Panc1 (cell line): ENCODE data around the gene KIAA1217.

ENCODE experiments used
- POLR2AphosphoS5 ChIP-seq: IDR thresholded peaks from 2 replicates; pipeline ENCODE4 v1.6.1; 2012; ENCODE audit warnings: mild to moderate bottlenecking, low read depth, low read length, moderate library complexity
- REST ChIP-seq, 2 experiments: IDR thresholded peaks; 2 replicates each; pipeline ENCODE4 v1.6.1; 2011 to 2012; ENCODE audit warnings: low read depth in 2 of 2, control low read depth in 1 of 2, low read length in 1 of 2, mild to moderate bottlenecking in 1 of 2, moderate library complexity in 1 of 2; ENCODE audit not compliant: insufficient read depth in 1 of 2
- TF ChIP-seq, protein P1 (sequence below): fragments of 450-650 bp; IDR thresholded peaks from 2 replicates; pipeline ENCODE4 v1.5.1; 2017; ENCODE audit warnings: mild to moderate bottlenecking

DNA sequence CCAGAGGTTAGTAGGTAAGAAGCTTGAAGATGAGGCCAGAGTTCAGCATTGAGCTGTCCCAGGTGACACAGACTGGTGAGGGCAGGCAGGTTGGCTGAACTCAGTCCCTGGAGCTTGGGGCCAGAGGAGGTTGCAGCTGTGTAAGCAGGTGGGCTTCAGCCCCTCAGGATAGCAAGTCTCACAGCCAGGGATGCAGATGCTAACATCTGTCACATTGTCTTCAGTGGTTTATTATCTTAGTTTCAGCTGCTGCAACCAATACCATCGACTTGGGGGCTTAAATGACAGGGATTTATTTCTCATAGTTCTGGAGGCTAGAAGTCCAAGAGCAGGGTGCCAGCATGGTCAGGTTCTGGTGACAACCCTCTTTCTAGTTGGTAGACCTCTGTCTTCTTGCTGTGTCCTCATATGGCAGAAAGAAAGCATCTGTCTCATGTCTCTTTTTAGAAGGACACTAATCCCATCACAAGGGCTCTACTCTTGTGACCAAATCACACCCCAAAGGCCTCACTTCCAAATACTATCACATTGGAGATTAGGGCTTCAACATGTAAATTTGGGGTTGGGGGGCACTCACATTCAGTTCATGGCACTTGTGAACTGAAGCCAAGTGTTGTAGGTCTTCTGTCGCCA is 146.2 kb downstream of the KIAA1217 start:
- no peak for TF ChIP-seq REST (IDR thresholded peaks at IDR 0.05; ENCODE audit: insufficient read depth in 1 of 2, low read depth in 2 of 2, low read length in 1 of 2)
- TF ChIP-seq, protein P1, sequence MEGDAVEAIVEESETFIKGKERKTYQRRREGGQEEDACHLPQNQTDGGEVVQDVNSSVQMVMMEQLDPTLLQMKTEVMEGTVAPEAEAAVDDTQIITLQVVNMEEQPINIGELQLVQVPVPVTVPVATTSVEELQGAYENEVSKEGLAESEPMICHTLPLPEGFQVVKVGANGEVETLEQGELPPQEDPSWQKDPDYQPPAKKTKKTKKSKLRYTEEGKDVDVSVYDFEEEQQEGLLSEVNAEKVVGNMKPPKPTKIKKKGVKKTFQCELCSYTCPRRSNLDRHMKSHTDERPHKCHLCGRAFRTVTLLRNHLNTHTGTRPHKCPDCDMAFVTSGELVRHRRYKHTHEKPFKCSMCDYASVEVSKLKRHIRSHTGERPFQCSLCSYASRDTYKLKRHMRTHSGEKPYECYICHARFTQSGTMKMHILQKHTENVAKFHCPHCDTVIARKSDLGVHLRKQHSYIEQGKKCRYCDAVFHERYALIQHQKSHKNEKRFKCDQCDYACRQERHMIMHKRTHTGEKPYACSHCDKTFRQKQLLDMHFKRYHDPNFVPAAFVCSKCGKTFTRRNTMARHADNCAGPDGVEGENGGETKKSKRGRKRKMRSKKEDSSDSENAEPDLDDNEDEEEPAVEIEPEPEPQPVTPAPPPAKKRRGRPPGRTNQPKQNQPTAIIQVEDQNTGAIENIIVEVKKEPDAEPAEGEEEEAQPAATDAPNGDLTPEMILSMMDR: no peak
- TF ChIP-seq POLR2AphosphoS5: no peak
